Natural killer cell (primary cell): ENCODE measurements around the gene TOP3B. TPM values are rescaled to one million over a fixed set of nuclear protein-coding genes. Genes with fewer than 3 reads are reported as not detected.

Experiments
- ATAC-seq, 3 donors: fragments of 150-1000 bp in 2 of 3; fragments of 200-7000 bp in 1 of 3; cut with Tn5 transposase; 1 replicate in 1 of 3; 2 replicates in 2 of 3; pipeline ENCODE4 v1.10.0; 2021; ENCODE audit warnings: mild to moderate bottlenecking in 2 of 3, moderate library complexity in 2 of 3
- DNase-seq, 2 donors: peaks; one replicate each; pipeline versions ENCODE4 v3.0.0 to v3.0.0-alpha.2; 2013 to 2021; ENCODE audit warnings: mixed read lengths in 1 of 2
- H3K27ac ChIP-seq: one replicate; pipeline ENCODE4 v1.5.1; 2013; ENCODE audit warnings: mild to moderate bottlenecking, low read length
- H3K27me3 ChIP-seq: one replicate; pipeline ENCODE4 v1.6.1; 2013; ENCODE audit warnings: low read length; ENCODE audit not compliant: control insufficient read depth, insufficient read depth
- H3K36me3 ChIP-seq: one replicate; pipeline ENCODE4 v1.6.1; 2013; ENCODE audit warnings: low read length; ENCODE audit not compliant: control insufficient read depth, insufficient read depth
- H3K4me1 ChIP-seq: one replicate; pipeline ENCODE4 v1.6.1; 2013; ENCODE audit warnings: low read length; ENCODE audit not compliant: control insufficient read depth, insufficient read depth
- H3K4me3 ChIP-seq: one replicate; pipeline ENCODE4 v1.5.1; 2013; ENCODE audit warnings: low read length
- H3K9me3 ChIP-seq: one replicate; pipeline ENCODE4 v1.6.1; 2013; ENCODE audit warnings: low read length; ENCODE audit not compliant: control insufficient read depth, insufficient read depth
- H3K27ac Mint-ChIP-seq, 2 donors: one replicate each; pipeline ENCODE4 v1.8.0; 2022; ENCODE audit warnings: mild to moderate bottlenecking in 2 of 2, mixed read lengths in 2 of 2, moderate library complexity in 1 of 2
- H3K27me3 Mint-ChIP-seq, 2 donors: one replicate each; pipeline ENCODE4 v1.8.0; 2022; ENCODE audit warnings: low read depth in 2 of 2, mixed read lengths in 2 of 2
- H3K36me3 Mint-ChIP-seq: one replicate; pipeline ENCODE4 v1.8.0; 2022; ENCODE audit warnings: mixed read lengths
- H3K4me1 Mint-ChIP-seq, 2 donors: one replicate each; pipeline ENCODE4 v1.8.0; 2022; ENCODE audit warnings: mixed read lengths in 2 of 2
- H3K4me3 Mint-ChIP-seq: one replicate; pipeline ENCODE4 v1.8.0; 2022; ENCODE audit warnings: mild to moderate bottlenecking, moderate library complexity, mixed read lengths
- H3K9me3 Mint-ChIP-seq, 2 donors: one replicate each; pipeline ENCODE4 v1.8.0; 2022; ENCODE audit warnings: mixed read lengths in 2 of 2
- CTCF ChIP-seq: fragments of 200-600 bp; IDR thresholded peaks from one replicate; pipeline ENCODE4 v1.8.0; 2022; ENCODE audit warnings: antibody characterized with exemption
- WGBS: methylation state at CpG from one replicate; pipeline ENCODE4 v1.1.7; 2013; ENCODE audit warnings: missing lambda C conversion rate; ENCODE audit not compliant: insufficient coverage; 5-methylcytosine and 5-hydroxymethylcytosine counted together
- intact Hi-C: fragments of 100-400 bp; cut with micrococcal nuclease; formaldehyde crosslinking; loops from one replicate; pipeline ENCODE4 v1.14.2; 2022
- total RNA-seq, 4 donors: library from RNA; stranded (reverse); fragments of 120-200 nt in 1 of 4; gene quantifications; one replicate each; pipeline versions ENCODE4 v1.2.3 to v1.2.4, GENCODE V29; 2013 to 2022

Gene TOP3B
- total RNA-seq, 3 donors from 2014 or later (not counting 1 experiment from before 2014, with no cell fraction given): 45.8 to 66.0 (median 62.7) TPM

- WGBS: 99% methylated on average over 6 of the region's 6 CpGs
- no peak for DNase-seq
- Mint-ChIP-seq H3K9me3 (no peaks in the 10 kb centered on the region), H3K4me1 (no peaks in the 10 kb centered on the region), H3K36me3 (peaks cover 8% of the 10 kb centered on the region), H3K27ac (no peak overlapping the region), H3K4me3 (no peak overlapping the region), H3K27me3 (no peaks in the 10 kb centered on the region)
- Histone ChIP-seq H3K9me3 (no peaks in the 10 kb centered on the region), H3K4me3 (no peak overlapping the region), H3K4me1 (no peaks in the 10 kb centered on the region), H3K27ac (no peak overlapping the region), H3K27me3 (no peaks in the 10 kb centered on the region), H3K36me3 (peaks cover 77% of the 10 kb centered on the region)
- intact Hi-C loops: no loop called here
- no peak for ATAC-seq
- TF ChIP-seq CTCF: no peak
Observed at GRCh38 chr22:21965762-21966288, 16.8 kb downstream of the TOP3B start.

GRCh38 chr22:21964918-21965484, 17.6 kb downstream of the TOP3B start:
- 88% methylated on average over 4 of the region's 6 CpGs for WGBS
- ATAC-seq (no peak), DNase-seq (no peak)
- intact Hi-C loops: no loop called here
- peaks cover 8% of the 10 kb centered on the region for H3K36me3 Mint-ChIP-seq
- Histone ChIP-seq H3K36me3 (peaks cover 72% of the 10 kb centered on the region), H3K9me3 (no peaks in the 10 kb centered on the region), H3K27ac (no peak overlapping the region), H3K4me3 (no peak overlapping the region), H3K27me3 (no peaks in the 10 kb centered on the region), H3K4me1 (no peaks in the 10 kb centered on the region)
- no peak overlapping the region for H3K27ac Mint-ChIP-seq
- no peak overlapping the region for H3K4me3 Mint-ChIP-seq
- H3K27me3 Mint-ChIP-seq: no peaks in the 10 kb centered on the region
- no peak for TF ChIP-seq CTCF
- no peaks in the 10 kb centered on the region for H3K9me3 Mint-ChIP-seq
- no peaks in the 10 kb centered on the region for H3K4me1 Mint-ChIP-seq

GRCh38 chr22:21964234-21964633, 18.4 kb downstream of the TOP3B start:
- intact Hi-C loops: no loop called here
- no peaks in the 10 kb centered on the region for H3K9me3 Mint-ChIP-seq
- no peaks in the 10 kb centered on the region for H3K9me3 ChIP-seq
- H3K4me3 ChIP-seq: no peak overlapping the region
- ATAC-seq (no peak), DNase-seq (no peak)
- no peaks in the 10 kb centered on the region for H3K4me1 Mint-ChIP-seq
- no peak for TF ChIP-seq CTCF
- H3K4me3 Mint-ChIP-seq: no peak overlapping the region
- no peak overlapping the region for H3K27ac ChIP-seq
- no peaks in the 10 kb centered on the region for H3K4me1 ChIP-seq
- no peaks in the 10 kb centered on the region for H3K27me3 ChIP-seq
- no peaks in the 10 kb centered on the region for H3K27me3 Mint-ChIP-seq
- H3K27ac Mint-ChIP-seq: no peak overlapping the region
- WGBS: 96% methylated on average over 15 of the region's 15 CpGs
- H3K36me3 Mint-ChIP-seq: peaks cover 8% of the 10 kb centered on the region
- peaks cover 72% of the 10 kb centered on the region for H3K36me3 ChIP-seq

- peaks cover 6% of the 10 kb centered on the region for H3K36me3 Mint-ChIP-seq
- ATAC-seq (no peak), DNase-seq (no peak)
- no peaks in the 10 kb centered on the region for H3K4me1 Mint-ChIP-seq
- WGBS: 98% methylated on average over 19 of the region's 19 CpGs
- H3K27ac ChIP-seq: no peak overlapping the region
- no peak overlapping the region for H3K27ac Mint-ChIP-seq
- TF ChIP-seq CTCF: no peak
- H3K4me3 ChIP-seq: no peak overlapping the region
- H3K27me3 Mint-ChIP-seq: no peaks in the 10 kb centered on the region
- no peaks in the 10 kb centered on the region for H3K9me3 Mint-ChIP-seq
- H3K4me1 ChIP-seq: no peaks in the 10 kb centered on the region
- intact Hi-C loops: no loop called here
- H3K9me3 ChIP-seq: no peaks in the 10 kb centered on the region
- H3K4me3 Mint-ChIP-seq: no peak overlapping the region
- peaks cover 74% of the 10 kb centered on the region for H3K36me3 ChIP-seq
- H3K27me3 ChIP-seq: no peaks in the 10 kb centered on the region
Observed at GRCh38 chr22:21963790-21964211, 18.8 kb downstream of the TOP3B start.
